Stimulated activated CD4-positive, alpha-beta T cell treated with anti-CD3 and anti-CD28 coated beads, Interleukin-2, amount 100 ng/mL, for 4 hours (primary cell): Measurements from ENCODE around the gene SH3PXD2A.
"Not testable (repeated sequence)": the region's sequence is repeated elsewhere in the genome, so short reads cannot be mapped to it uniquely, and the experiment has no call there.

ENCODE experiments used
- DNase-seq: peaks from one replicate; pipeline ENCODE4 v3.0.0-alpha.2; 2020; ENCODE audit warnings: low read depth

SH3PXD2A gene

DNA sequence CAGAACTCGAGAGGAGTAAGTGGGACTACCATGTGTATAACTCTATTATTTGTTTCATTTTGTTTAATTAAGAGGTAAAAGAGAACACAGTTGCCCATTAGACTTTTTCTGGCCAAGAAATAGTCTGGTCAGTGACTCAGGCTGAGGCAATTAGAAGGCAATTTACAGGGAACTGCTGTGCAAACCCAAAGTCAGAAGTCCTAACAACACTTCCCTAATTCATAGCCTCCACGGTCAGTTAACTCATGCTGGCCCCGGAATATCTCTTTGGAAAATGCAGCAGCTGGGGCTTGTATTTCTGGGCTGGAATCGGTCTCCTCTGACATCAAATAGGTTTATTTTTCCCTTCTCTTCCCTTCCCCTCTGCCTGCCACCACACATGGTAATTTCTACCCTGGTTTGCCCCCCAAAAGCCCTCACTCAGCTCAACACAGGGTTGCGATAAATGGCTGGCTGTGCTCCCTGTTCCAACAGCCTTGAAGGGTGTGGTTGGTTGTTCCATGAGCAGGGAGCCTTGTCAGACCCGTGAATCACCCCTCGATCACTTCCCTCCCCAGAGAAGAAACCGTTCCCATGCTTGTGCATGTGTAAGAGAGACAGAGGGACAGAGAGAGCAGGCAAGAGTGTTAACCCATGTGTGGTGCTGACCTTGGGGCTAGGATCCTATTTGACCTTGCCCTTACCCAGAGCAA is 5.3 kb downstream of the SH3PXD2A start:
- no peak for DNase-seq

DNA sequence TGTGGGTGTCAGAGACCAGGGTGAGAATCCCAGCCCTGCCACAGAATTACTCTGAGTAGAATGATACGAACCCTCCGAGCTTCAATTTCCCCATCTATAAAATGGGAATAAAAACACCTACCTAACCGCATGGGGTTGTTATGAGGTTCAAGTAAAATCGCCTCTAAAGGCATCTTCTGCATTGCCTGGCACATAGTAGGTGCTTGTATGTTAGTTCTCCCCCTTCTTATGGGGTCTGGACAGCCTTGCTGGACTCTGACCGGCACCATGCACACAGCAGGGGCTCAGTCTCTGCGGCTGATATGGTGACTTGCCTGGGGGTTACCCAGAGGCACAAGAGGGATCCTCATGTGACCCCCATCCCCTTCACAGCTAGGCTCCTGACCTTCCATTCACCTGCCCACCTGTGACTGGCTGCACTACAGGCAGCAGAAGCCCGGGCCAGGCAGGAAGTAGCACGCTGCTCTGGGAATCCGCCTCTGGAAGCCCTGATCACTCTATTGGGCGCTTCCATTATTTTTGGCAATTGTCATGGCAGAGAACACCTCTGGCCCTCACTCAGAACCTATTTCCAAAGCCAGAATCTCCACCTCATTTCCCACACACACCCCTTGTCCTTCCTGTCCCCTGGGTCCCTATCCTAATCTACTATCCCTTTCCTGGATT is 6.0 kb downstream of the SH3PXD2A start:
- DNase-seq: no peak

DNA sequence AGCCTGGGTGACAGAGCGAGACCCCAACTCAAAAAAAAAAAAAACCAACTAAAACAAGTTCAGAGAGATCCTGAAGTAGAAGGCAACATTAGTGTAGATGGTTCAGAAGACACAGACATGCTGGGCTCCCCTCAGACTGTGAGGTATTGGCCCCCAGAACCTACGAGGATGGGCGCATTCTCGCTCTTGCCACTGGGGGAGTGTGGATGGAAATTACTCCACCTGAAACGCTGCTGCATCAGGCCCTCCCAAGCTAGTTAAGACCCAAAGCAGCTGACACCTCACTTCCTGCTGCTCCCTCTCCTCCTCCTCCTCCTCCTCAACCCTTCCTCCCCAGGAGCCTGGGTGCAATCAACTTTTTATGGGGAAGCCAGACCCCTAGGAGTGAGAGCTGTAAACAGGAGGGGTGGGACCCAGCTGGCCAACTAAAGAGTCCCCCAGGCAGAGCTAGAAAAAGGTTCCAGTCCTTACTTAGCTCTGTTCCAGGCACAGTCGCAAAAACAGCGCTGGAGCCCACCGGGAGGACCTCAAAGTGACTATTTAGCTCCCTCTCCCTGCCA is 7.4 kb downstream of the SH3PXD2A start:
- no peak for DNase-seq

DNA sequence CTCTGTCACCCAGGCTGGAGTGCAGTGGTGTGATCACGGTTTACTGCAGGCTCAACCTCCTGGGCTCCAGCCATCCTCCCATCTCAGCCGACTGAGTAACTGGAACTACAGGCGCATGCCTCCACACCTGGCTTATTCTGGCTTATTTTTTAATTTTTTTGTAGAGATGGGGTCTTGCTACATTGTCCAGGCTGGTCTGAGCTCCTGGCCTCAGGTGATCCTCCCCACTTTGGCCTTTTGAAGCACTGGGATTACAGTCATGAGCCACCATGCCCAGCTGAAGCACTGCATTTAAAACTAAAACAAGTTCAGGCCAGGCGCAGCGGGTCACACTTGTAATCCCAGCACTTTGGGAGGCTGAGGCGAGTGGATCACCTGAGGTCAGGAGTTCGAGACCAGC is 8.0 kb downstream of the SH3PXD2A start:
- DNase-seq: no peak

DNA sequence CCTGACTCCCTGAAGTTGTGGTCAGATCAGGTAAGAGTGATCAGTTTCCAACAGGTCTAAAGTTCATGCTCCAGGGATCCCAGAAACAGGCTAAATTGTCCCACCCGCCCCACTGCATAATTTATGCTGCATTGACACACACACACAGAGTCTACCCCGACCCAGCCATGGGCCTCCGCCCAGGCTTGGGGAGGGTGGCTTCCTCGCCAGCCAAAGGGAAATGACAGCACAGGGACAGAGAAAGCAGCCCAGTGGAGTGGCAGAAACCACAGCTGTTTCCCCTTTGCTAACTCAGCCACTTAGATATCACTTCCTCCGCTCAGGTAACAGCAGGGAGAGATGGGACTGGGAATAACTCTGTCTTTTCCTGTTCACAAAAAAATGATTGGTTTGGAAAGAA is 9.4 kb downstream of the SH3PXD2A start:
- no peak for DNase-seq

DNA sequence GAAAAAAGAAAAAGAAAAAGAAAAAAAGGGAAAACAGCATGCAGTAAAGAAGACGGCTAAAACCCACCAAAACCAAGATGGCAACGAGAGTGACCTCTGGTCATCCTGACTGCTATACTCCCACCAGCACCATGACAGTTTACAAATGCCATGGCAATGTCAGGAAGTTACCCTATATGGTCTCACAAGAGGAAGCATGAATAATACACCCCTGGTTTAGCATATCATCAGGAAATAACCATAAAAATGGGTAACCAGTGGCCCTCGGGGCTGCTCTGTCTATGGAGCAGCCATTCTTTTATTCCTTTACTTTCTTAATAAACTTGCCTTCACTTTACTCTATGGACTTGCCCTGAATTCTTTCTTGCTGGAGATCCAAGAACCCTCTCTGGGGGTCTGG is 10.0 kb downstream of the SH3PXD2A start:
- not testable (repeated sequence) for DNase-seq

DNA sequence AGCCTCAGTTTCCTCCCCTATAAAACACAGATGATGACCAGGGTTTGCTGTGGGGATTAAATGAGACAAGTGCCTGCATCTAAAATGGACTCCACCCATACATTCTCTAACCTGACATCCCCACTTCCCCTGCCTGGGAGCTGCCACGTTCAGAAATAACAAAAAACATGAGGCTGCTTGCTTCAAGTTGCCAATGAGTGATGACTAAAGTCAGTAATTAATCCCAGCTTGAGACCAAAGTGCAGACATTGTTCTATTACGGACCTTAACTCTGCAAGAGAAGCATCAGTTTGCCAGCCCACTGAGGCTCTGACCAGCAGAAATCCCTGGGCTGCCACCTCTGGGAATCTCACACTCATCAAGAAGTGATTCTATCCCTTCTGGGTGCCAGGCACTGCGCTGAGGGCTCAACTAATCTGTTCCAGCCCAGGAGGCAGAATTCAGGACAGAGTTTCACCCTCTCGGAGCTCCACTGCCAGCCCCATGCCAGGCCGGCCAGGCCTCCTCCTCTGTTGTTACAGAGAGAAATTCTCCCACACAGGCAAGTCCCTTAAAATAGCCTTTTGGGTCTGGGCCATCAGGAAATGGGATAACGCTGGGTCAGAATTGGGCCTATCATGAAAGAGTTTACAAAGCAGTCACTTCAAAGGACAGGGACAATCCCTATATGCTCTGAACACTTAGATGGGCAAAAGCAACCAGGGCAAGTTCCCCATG is 11.4 kb downstream of the SH3PXD2A start:
- DNase-seq: no peak

DNA sequence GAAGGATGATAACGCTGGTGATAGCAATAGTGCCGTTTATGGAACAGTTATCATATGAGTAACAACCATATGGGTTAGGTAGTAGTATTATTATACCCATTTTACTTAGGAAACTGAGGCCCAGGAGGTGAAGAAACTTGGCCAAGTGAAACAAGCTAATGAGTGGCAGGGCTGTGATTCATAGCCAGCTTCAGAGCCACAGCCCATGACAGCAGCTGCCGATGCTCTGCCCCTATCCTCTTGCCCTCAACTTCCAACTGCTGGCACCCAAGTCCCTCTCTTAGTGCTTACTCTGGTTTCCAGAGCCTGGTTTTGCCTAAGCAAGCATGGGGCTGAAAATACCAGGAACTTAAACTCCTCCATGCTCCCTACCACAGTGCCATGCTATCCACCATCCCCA is 12.3 kb downstream of the SH3PXD2A start:
- DNase-seq: no peak

DNA sequence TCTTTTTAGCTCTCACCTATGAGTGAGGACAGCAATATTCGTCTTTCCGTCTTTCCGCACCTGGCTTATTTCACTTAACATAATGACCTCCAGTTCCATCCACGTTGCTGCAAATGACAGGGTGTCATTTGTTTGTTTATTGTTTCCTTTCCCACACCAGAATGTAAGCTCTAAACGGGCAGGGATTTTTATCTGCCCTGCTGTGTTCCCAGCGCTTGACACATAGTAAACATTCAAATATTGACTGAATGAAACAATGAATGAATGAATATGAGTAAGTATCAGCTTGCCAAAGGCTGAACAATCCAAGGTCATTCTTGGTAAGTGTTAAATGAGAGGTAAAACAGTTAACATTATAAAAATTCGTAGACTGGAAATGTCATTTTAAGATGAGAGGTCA is 12.8 kb downstream of the SH3PXD2A start:
- DNase-seq: no peak

DNA sequence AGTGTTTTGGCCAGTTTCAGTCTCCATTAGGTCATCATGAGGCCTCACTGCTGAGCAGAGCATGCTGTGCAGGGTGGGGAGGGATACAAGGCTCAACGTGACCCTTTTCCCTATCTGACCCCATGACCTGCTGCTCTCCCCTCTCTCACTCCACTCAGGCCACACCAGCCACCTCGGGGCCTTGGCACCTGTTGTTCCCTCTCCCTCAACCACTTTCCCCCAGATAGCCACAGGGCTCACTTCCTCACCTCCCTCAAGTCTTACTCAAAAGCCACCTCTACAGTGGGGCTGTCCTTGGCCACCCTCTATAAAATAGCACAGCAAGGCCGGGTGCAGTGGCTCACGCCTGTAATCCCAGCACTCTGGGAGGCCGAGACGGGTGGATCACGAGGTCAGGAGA is 13.9 kb downstream of the SH3PXD2A start:
- no peak for DNase-seq

DNA sequence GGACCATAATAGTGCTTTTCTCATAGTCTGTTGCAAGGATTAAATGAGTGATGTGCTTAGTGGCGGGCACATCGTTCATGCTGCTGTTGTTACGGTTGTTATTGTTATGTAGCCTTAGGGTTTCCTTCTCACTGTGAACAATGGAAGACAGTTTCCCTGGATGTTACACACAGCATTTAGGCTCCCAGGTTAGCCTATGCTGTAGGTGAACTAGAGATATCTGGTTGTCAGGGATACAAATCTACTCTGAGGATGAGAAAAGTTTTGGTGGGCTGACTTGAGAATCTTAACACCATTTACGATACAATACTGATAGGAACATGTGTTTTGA is 14.7 kb downstream of the SH3PXD2A start:
- DNase-seq: no peak

DNA sequence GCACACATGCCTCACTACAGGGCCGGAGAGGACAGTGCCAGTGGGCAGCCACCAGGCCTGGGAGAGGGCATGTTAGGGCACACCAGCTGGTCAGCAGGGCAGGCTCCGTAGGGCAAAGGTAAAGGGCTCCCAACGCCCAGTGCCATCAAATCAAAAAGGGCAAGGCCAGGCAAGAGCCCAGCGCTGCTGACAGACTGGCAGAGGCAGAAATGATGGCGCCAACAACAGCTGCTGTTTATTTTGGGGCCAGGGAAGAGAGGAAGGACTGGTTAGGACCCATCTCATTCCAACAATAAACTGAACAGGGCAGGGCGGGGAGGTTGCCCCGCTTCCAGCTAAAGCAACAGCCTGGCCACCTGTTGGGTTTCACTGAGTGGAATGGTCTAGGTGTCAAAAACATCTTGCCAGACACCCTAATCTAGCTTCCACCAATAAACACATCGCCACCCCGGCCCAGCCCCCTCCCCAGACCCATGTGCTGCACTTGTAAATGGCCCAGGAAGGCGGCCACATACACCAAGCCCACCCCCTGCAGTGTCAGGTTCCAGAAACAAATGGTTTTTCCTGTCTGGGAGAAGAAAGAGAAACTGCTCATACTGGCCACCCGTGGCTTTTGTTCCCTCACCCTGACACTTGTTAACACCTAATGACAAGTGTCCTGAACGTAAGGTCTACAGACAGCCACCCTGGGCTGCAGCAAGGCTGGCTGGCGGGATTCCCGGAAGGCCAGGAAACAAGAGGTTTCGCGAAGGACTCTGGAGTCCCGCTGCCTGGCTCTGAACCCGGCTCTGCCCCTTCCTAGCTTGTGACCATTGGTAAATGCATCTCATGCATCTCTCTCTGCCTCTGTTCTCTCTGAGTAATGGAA is 15.3 kb downstream of the SH3PXD2A start:
- DNase-seq: no peak

DNA sequence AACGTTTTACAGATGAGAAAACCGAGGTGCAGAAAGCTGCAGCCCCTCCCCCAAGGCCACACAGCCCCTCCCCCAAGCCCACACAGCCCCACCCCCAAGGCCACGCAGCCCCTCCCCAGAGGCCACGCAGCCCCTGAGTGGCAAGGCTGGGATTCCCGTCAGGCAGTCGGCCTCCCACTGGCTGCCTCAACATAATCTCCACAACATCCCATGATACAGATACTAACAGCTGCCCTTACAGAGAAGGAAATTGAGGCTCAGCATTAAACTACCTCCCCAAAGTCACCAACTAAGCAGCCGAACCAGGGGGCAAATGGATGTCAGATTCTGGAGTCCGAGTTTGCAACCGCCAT is 15.9 kb downstream of the SH3PXD2A start:
- DNase-seq: no peak

DNA sequence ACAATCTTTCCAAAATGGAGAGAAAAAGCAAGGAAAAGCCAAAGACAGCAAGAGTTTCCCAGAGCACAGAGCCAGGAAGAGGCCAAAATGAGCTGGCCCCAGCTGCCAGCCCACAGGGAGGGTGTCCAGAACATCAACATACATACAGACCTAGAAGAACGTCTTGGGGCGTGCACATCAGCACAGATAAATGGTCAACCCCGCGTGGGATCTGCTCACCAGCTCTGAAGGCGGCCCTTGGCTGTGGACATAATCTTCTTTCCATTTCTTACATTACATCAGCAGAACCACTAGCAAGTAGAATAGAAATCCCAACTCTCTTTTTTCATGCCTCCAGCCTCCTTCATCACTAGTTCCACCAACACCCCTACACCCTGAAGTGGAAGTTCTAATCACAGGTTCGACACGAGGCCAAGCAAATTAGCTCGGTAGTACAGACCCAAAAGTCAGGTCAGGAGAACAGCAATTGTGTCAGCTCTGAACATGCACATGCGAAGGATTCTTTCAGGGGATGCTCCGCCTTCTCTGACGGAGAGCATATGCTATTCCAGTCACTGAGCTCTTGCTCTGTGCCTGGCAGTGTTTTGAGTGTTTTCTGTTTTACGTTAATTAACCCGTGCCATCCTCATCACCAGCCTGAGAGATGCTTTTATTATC is 16.4 kb downstream of the SH3PXD2A start:
- no peak for DNase-seq

DNA sequence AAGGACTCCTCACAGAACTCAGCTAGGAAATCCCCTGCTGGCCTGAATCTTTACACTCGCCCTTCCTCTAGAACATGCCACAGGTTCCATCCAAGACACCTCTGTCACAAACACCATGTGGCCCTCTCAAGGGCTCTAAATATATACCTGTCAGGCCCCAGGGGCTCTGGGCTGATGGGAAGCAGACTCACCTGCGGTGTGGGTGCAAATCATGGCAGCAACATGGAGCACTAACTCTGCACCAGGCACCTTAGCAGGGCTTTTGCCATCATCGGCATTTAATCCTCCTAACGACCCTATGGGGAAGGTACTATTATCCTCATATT is 17.3 kb downstream of the SH3PXD2A start:
- DNase-seq: no peak

DNA sequence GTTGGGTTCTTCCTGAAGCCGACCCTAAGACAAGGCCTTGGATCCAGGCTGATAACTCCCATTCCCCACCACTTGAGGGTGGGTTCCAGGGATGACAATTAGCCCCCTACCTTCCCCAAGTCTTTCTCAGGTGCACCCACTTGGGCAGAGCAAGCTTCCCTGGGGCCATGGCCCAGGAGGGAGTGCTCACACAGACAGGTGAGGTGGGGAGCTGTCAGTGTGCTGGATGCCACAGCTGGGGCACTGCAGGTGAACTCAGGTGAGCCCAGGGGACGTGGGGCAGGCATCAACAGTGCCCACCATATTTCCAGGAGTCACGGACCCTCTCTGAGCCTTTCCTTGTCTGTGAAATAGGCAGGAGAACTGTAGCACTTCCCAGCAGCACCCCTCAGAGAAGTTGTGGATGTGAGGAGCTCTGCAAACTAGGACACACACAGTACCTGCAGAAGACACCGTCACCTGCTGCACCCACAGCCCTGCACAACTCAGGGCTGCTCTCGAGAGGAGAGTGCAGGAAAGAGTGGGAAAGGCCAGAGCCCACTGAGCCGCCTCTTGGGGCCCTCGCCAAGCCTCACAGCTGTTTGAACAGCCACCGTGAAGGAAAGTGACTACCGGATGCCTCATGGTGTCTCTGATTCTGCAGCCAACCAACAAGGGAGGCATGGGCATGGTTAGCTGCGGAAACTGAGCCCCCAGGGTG is 17.9 kb downstream of the SH3PXD2A start:
- no peak for DNase-seq

DNA sequence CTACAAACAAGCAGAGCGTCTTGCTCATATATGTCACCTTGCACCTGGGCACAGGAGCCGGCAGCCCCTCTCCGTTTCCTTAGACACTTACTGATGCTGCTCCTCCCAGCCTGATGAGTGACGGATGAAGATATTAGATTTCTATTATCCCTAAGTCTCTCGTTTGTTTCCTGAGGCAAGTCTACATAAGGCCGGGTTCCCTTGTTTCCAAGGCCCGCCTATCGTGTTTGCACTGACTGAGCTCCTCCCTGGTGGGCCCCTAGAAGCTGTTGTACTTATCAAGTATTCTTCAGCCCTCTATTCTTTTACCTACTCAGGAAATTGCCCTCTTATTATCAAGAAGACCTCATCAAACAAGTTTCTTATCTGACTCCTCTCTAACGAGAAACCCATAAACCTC is 18.5 kb downstream of the SH3PXD2A start:
- no peak for DNase-seq

DNA sequence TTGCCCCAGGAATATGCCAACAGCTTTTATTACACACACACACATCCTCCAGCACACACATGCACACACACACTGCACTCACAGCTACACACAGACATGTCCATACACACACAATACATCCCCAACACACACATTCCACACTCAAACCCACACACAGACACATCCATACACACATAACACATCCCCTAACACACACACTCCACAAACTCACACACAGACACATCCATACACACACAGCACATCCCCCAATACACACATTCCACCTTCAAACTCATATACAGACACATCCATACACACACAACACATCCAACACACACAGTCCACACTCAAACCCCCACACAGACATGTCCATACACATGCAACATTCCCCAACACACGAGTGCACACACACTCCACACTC is 19.1 kb downstream of the SH3PXD2A start:
- DNase-seq: no peak

DNA sequence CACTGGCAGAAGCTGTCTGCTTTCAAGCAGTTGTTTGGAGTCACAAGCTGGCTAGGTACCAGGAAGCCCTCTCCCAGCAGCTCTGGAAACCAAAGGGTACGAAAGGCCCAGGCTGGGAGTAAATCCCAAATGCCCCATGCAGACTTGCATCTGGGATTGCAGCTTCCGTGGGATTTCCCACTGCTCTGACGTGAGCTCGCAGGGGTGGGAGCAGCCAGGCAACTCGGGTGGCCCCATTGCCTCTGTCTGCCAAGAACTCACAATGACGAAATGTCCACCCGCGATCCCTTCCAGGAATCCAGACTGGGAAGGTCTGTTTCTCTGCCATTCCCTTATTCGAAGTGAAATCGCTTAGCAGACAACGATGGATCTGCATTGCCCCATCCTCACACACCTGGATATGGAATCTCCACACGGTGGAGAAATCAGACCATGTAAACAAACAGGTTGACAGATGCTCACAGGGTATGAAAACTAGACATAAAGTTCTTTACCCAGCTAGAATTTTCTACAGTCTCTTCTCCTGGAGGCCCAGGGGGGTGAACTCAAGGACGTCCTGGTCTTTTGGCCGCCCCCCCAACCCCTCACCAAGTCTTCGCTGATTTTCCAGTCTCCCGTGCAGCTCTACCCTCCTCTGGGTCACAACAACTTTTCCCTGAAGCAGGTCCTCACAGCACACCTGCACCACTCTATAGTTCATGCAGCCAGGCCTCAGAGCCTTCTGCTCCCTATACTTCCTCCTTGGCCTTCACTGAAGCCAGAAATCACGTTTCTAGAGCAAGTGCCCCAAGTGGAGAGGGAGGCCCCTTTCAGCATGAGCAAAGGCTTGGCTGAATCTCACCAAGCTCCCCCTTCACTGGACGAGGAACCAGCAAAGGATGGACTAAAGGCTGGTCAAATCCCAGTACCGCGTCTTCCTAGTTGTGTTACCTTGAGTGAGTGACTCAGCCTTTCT is 20.0 kb downstream of the SH3PXD2A start:
- DNase-seq: no peak

DNA sequence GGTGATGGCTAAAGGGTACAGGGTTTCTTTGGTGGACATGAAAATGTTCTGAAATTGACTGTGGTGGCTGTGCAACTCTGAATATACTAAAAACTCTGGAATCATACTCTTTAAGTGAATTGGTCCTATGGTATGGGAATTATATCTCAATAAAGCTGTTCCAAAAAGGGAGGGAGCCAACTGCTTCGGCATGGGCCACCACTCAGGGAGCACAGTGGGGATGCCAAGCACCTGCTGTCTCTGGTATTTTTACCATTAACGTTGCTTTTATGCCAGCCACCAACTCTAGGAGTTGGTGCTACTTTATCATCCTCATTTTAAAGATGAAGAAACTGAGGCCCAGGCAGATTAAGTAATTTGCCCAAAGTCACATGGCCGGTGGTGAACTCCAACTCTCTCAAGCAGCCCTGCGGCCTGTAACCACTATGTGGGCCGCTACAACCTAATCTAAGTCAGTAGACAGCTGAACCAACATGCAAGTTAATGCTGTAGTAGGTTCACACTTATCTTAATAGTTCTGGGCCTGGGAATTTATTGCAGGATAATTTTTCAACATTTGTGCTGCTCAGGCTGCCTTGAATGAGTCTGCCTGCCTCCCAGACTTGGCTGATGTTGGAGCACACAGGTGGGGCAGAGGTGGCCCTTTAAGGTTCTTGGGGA is 20.8 kb downstream of the SH3PXD2A start:
- DNase-seq: no peak
